Epithelial cell of proximal tubule (primary cell): ENCODE measurements around the gene PKD2L2. TPM values are rescaled to one million over a fixed set of nuclear protein-coding genes. Genes with fewer than 3 reads are reported as not detected.

Experiments used
- DNase-seq: peaks from one replicate; pipeline ENCODE4 v3.0.0-alpha.2; 2011; ENCODE audit warnings: low read depth
- H3K4me3 ChIP-seq: 2 replicates; pipeline ENCODE4 v1.5.1; 2011; ENCODE audit warnings: low read depth, mild to moderate bottlenecking, low read length
- CTCF ChIP-seq: conservative IDR thresholded peaks from 2 replicates; pipeline ENCODE4 v1.5.1; 2012; ENCODE audit warnings: low read depth, mild to moderate bottlenecking, low read length
- total RNA-seq: library from RNA; depleted of rRNA; stranded (reverse); fragments of >200 nt; gene quantifications from 2 replicates; pipeline ENCODE4 v1.2.3, GENCODE V29; 2015

The PKD2L2 gene
- total RNA-seq, 1 donor from 2014 or later = not detected

GRCh38 chr5:137890845-137891244 lies 1.6 kb downstream of the PKD2L2 start:
- no peak for DNase-seq
- no peak overlapping the region for H3K4me3 ChIP-seq
- no peak for TF ChIP-seq CTCF

GRCh38 chr5:137891849-137892248 lies 2.6 kb downstream of the PKD2L2 start:
- TF ChIP-seq CTCF = no peak
- no peak overlapping the region for H3K4me3 ChIP-seq
- no peak for DNase-seq

- H3K4me3 ChIP-seq = no peak overlapping the region
- no peak for TF ChIP-seq CTCF
- no peak for DNase-seq
These were observed 5.3 kb downstream of the PKD2L2 start for GRCh38 chr5:137894586-137894985.

- no peak for DNase-seq
- no peak for TF ChIP-seq CTCF
- H3K4me3 ChIP-seq = no peak overlapping the region
These were observed 7.3 kb downstream of the PKD2L2 start for GRCh38 chr5:137896560-137896959.

- TF ChIP-seq CTCF = no peak
- H3K4me3 ChIP-seq = no peak overlapping the region
- no peak for DNase-seq
These were observed 10.2 kb downstream of the PKD2L2 start for GRCh38 chr5:137899493-137899892.

GRCh38 chr5:137901011-137901817 lies 12.0 kb downstream of the PKD2L2 start:
- H3K4me3 ChIP-seq = no peak overlapping the region
- DNase-seq = no peak
- no peak for TF ChIP-seq CTCF
